Measurements from ENCODE around the gene GNG11. TPM values are rescaled to one million over a fixed set of nuclear protein-coding genes. Genes with fewer than 3 reads are reported as not detected.

The GNG11 gene
- total RNA-seq, 1 experiment from 2014 or later: 1.9 TPM

DNA sequence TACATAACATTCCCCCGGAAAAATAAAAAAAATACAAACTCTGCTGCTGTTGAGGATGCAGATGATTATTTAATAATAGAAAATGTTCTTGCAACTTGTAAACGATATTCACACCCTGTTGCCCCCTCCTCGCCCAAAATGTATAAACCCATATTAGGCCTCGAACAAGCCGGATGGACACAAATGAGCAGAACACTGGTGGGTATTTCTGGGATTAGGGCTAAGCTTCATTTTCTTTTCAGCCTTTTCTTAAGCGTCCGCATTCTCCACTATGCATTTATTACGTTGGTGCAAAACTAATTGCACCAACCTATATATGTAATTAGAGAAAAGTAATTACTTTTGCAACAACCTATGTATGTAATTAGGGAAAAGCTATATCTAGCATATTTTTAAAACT, 349 bp upstream of the GNG11 start:
- DNase-seq: no peak
- H3K27me3 ChIP-seq (ENCODE audit: control insufficient read depth, insufficient read depth, low read length): no peaks in the 10 kb centered on the region
- H3K4me3 ChIP-seq (ENCODE audit: insufficient read depth, low read depth, low read length): no peak overlapping the region; the same call in 1 of the 2 replicates
- no peaks in the 10 kb centered on the region for H3K36me3 ChIP-seq (replicated peaks; ENCODE audit: control insufficient read depth, insufficient read depth, low read length)

DNA sequence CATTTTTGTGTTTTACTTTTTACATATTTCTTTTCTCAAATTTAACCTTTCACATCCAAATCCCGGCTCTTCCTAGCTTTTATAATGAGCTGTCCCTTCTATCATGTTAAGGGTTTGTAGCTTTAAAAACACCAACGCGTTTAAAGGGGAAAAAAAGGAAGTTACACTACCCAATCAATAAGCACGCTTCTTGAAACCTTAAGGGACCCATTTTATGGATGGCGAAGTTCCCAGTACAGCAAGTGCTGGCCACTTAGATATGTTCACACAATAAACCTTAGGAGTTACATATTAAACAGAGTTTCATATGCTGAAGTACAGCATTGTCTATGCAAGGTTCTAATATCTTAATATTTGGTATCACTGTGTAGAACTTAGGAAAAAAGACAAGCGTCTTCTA, 1.8 kb downstream of the GNG11 start:
- Histone ChIP-seq H3K4me3 (ENCODE audit: insufficient read depth, low read depth, low read length) (no peak overlapping the region), H3K27me3 (ENCODE audit: control insufficient read depth, insufficient read depth, low read length) (no peaks in the 10 kb centered on the region), H3K36me3 (replicated peaks; ENCODE audit: control insufficient read depth, insufficient read depth, low read length) (no peaks in the 10 kb centered on the region)
- DNase-seq: no peak

DNA sequence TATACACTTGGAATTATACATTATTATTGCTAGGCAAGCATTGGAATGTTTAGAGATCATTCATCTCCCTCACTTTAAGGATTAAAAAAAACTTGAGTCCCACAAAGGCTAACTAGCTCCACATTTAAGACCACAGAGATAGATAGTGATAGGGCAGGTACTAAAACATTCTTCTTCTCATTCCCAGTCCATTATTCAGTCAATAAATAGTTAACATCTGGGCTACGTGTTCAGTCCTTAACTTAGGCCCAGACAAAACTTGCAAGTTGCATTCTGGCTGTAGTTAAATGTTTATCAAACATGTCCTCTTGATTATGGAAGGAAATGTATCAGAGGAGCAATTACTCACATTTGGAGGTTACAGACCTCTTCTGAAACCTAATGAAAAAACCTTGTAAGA, 2.4 kb downstream of the GNG11 start:
- Histone ChIP-seq H3K4me3 (ENCODE audit: insufficient read depth, low read depth, low read length) (no peak overlapping the region), H3K27me3 (ENCODE audit: control insufficient read depth, insufficient read depth, low read length) (no peaks in the 10 kb centered on the region), H3K36me3 (replicated peaks; ENCODE audit: control insufficient read depth, insufficient read depth, low read length) (no peaks in the 10 kb centered on the region)
- DNase-seq: no peak

DNA sequence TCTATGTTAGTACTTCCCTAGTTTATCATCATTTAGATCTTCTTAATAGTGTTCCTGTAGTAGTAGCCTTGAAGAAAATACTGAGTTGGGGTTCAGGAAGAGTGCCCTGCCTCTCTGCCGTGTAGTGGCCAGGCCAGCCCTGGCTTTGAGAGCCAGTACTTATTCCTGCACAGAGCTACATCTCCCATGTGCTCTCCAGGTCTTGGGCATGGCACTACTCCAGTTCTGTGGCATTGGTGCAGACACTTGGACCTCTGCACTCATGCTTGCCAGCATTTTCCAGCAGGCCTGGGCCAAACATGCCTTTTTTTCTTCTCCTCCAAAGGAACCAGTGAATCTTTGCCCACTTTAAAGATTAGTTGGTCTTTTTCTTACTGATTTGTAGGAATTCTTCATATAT, 5.3 kb downstream of the GNG11 start:
- Histone ChIP-seq H3K27me3 (ENCODE audit: control insufficient read depth, insufficient read depth, low read length) (no peaks in the 10 kb centered on the region), H3K4me3 (ENCODE audit: insufficient read depth, low read depth, low read length) (no peak overlapping the region), H3K36me3 (replicated peaks; ENCODE audit: control insufficient read depth, insufficient read depth, low read length) (no peaks in the 10 kb centered on the region)
- DNase-seq: no peak

DNA sequence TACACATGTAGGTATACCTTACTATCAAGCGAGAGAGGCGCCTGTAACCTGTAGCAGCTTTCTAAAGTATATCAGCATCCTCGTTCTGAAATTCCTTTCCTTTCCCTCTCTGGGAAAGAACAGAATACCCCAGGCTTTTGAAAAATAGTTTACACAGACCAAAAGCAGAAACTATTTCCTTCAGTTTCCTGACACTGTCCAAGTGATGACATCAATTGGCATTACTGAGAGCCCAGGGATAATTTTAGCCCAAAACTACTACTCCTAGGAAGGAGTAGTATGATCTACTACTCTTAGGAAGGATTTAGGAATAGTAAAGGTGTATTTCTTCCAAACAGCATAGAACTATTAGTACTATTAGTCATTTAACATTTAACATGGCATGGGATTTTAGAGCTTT, 6.0 kb downstream of the GNG11 start:
- no peak overlapping the region for H3K4me3 ChIP-seq (ENCODE audit: insufficient read depth, low read depth, low read length)
- no peaks in the 10 kb centered on the region for H3K36me3 ChIP-seq (replicated peaks; ENCODE audit: control insufficient read depth, insufficient read depth, low read length)
- no peak for DNase-seq
- H3K27me3 ChIP-seq (ENCODE audit: control insufficient read depth, insufficient read depth, low read length): no peaks in the 10 kb centered on the region

DNA sequence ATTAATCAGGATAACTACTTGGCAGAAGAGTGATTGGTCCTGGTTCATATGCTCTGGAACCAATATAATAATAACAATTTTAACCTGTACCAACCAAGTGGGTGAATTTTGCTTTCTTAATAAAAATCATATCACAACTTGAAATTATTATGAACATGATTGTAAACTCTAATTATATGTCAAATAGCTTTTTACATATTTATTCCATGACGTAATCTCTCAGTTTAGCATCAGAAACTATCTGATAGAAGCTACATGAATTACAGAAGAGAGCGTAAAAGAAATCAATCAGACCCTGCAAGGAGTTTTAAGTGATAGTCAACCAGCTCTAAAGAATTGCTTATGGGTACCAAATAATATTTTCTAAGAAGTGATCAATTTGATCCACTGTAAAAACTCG, 10.1 kb downstream of the GNG11 start:
- no peak for DNase-seq
- Histone ChIP-seq H3K27me3 (ENCODE audit: control insufficient read depth, insufficient read depth, low read length) (no peaks in the 10 kb centered on the region), H3K4me3 (ENCODE audit: insufficient read depth, low read depth, low read length) (no peak overlapping the region), H3K36me3 (replicated peaks; ENCODE audit: control insufficient read depth, insufficient read depth, low read length) (no peaks in the 10 kb centered on the region)

DNA sequence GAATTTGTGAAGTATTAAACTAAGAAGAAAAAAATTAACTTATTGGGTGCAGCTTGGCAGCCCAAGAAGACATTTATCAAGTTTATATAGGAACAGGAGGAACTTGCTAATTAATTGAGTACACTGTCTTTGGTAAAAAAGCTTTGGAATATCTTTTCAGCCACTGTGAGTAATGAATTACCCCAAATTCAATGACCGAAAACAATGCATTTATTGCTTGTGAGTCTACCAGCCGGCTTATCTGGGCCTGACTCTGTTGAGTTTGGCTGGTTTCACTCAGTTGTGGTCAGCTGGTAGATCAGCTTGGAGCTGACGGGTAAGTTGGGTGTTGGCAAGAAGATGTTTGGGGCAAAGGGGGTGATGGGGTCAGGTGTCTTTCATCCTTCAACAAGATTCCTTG, 11.6 kb downstream of the GNG11 start:
- no peak for DNase-seq
- Histone ChIP-seq H3K4me3 (ENCODE audit: insufficient read depth, low read depth, low read length) (no peak overlapping the region), H3K27me3 (ENCODE audit: control insufficient read depth, insufficient read depth, low read length) (no peaks in the 10 kb centered on the region), H3K36me3 (replicated peaks; ENCODE audit: control insufficient read depth, insufficient read depth, low read length) (no peaks in the 10 kb centered on the region)

DNA sequence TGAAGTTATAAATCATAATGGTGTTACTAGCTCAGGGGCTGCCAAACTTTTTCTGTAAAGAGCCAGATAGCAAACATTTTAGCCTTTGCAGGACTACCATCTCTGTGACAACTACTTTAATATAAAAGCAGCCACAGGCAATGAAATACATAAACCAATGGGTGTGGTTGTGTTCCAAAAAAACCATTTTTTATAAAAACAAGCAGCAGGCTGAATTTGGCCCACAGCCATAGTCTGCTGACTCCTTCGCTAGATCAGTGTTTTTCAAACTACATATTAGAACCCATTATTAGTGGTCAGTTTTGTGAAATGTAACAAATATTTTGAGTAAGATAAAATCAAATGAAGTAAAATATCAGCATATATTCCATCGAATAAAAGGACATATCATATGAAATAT, 13.6 kb downstream of the GNG11 start:
- Histone ChIP-seq H3K36me3 (replicated peaks; ENCODE audit: control insufficient read depth, insufficient read depth, low read length) (no peaks in the 10 kb centered on the region), H3K27me3 (ENCODE audit: control insufficient read depth, insufficient read depth, low read length) (no peaks in the 10 kb centered on the region), H3K4me3 (ENCODE audit: insufficient read depth, low read depth, low read length) (no peak overlapping the region)
- DNase-seq: no peak

DNA sequence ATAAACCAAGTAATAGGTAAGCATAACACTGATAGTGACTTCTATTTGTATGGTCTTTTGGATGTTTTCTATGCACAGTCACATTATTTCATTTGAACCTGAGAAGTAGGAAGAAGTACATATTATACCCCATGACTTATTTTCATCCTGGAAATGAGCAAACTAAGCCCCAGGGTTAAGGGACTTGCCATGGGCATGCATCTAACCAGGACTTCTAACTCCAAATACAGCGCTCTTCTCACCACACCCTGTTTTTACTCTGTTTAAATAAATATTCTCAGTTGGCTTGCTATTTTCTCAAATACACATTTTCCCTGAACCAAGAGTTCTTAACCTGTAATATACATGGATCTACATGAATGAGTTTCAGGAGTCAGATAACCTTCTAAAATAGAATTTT, 16.3 kb downstream of the GNG11 start:
- Histone ChIP-seq H3K27me3 (ENCODE audit: control insufficient read depth, insufficient read depth, low read length) (no peaks in the 10 kb centered on the region), H3K4me3 (ENCODE audit: insufficient read depth, low read depth, low read length) (no peak overlapping the region), H3K36me3 (replicated peaks; ENCODE audit: control insufficient read depth, insufficient read depth, low read length) (no peaks in the 10 kb centered on the region)
- DNase-seq: no peak

DNA sequence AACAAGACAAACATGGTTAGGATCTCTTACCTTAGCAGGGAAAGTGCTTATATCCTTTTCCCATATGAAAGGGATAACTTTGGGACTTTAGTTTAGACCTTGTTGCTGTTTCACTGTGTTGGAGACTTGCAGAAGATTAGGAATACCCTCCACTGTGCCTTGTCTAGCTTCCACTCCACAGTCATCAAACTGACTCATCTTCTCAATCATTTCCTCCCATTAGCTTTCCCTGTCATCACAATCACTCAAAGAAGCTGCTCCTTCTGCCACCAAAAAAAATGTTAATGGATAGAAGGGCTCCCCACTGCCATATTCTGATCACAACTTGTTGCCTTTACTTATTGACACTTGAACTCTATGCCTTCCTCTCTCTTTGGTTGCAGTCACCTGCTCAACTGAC, 16.8 kb downstream of the GNG11 start:
- no peaks in the 10 kb centered on the region for H3K36me3 ChIP-seq (replicated peaks; ENCODE audit: control insufficient read depth, insufficient read depth, low read length)
- DNase-seq: no peak
- no peak overlapping the region for H3K4me3 ChIP-seq (ENCODE audit: insufficient read depth, low read depth, low read length)
- no peaks in the 10 kb centered on the region for H3K27me3 ChIP-seq (ENCODE audit: control insufficient read depth, insufficient read depth, low read length)

DNA sequence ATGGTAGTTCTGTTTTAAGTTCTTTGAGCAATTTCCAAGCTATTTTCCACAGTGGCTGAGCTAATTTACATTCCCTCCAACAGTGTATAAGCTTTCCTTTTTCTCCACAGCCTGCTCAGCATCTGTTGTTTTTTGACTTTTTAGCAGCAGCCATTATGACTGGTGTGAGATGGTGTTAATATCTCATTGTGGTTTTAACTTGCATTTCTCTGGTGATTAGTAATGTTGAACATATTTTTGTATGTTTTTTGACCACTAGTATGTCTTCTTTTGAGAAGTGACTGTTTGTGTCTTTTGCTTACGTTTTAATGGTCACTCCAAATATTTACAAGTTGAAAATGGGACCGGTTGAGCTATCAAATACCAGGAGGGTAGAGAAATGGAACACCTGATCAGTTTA, 20.4 kb downstream of the GNG11 start:
- no peaks in the 10 kb centered on the region for H3K36me3 ChIP-seq (replicated peaks; ENCODE audit: control insufficient read depth, insufficient read depth, low read length)
- H3K27me3 ChIP-seq (ENCODE audit: control insufficient read depth, insufficient read depth, low read length): no peaks in the 10 kb centered on the region
- no peak overlapping the region for H3K4me3 ChIP-seq (ENCODE audit: insufficient read depth, low read depth, low read length)
- no peak for DNase-seq

DNA sequence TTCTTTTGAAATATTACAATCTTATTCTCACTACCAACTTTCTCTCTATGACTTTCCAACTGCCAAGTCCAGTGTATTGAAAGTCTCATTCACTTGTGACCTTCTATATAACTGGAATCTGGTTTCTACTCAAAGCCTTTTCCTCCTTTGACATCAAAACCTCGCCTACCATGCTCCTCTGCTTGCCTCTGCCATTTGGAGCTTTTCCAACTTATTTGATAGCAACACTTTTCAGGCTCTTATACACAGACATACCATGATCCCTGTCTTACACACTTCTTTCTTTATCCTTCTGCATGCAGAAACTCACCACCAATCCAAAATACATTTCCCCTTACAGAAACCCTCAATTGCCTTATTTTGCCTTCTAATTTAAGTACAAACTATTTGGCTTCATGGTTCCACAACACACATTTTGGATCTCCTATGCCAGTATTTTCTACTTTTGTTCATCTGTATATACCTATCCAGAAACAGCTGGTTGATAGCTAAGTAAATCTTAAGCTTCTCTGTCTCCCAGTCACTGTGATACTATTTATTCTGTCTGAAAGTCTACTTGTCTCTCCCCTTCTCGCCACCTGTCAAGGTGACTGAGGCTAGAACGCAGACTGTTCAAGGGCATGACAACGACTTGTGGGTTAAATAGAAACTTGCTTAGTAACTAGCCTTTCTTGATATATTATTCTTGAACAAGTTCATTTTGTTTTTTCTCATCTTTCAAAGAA, 22.4 kb downstream of the GNG11 start:
- Histone ChIP-seq H3K27me3 (ENCODE audit: control insufficient read depth, insufficient read depth, low read length) (no peaks in the 10 kb centered on the region), H3K36me3 (replicated peaks; ENCODE audit: control insufficient read depth, insufficient read depth, low read length) (no peaks in the 10 kb centered on the region), H3K4me3 (ENCODE audit: insufficient read depth, low read depth, low read length) (no peak overlapping the region)
- no peak for DNase-seq

DNA sequence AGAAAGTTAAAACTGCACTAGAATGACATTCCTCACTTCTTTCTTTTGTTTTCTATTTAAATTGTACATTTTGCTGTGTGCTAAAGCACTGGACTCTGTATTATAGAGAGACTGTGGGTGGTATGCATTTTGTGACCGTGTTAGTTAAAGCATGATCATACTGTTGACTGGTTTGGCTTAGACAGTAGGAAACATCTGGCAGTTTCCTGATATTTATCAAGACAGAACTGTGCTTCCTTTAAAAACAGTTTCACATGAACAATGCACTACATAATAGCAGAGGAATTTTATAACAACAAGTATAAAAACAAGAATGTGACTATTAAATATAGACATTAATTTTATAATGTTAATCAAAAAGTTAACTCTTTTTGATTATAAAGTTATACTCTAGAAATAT, 23.1 kb downstream of the GNG11 start:
- no peak for DNase-seq
- H3K27me3 ChIP-seq (ENCODE audit: control insufficient read depth, insufficient read depth, low read length): no peaks in the 10 kb centered on the region
- no peak overlapping the region for H3K4me3 ChIP-seq (ENCODE audit: insufficient read depth, low read depth, low read length)
- no peaks in the 10 kb centered on the region for H3K36me3 ChIP-seq (replicated peaks; ENCODE audit: control insufficient read depth, insufficient read depth, low read length)

DNA sequence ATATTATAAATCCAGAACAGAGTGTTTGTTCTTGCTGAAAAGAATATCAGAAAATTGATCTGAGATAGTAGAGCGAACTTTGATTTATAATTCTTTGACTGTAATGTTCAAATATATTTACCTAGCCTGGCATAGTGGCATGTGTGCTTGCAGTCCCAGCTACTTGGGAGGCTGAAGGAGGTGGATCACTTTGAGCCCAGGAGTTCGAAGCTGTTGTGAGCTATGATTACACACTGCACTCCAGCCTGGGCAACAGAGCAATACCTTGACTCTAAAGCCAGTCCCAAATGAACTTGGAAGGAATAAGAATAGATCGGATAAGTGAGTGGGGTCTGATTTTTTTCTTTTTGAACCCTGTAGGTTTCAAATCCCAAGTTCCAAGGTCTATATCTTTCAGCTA, 23.5 kb downstream of the GNG11 start:
- no peak for DNase-seq
- H3K36me3 ChIP-seq (replicated peaks; ENCODE audit: control insufficient read depth, insufficient read depth, low read length): no peaks in the 10 kb centered on the region

DNA sequence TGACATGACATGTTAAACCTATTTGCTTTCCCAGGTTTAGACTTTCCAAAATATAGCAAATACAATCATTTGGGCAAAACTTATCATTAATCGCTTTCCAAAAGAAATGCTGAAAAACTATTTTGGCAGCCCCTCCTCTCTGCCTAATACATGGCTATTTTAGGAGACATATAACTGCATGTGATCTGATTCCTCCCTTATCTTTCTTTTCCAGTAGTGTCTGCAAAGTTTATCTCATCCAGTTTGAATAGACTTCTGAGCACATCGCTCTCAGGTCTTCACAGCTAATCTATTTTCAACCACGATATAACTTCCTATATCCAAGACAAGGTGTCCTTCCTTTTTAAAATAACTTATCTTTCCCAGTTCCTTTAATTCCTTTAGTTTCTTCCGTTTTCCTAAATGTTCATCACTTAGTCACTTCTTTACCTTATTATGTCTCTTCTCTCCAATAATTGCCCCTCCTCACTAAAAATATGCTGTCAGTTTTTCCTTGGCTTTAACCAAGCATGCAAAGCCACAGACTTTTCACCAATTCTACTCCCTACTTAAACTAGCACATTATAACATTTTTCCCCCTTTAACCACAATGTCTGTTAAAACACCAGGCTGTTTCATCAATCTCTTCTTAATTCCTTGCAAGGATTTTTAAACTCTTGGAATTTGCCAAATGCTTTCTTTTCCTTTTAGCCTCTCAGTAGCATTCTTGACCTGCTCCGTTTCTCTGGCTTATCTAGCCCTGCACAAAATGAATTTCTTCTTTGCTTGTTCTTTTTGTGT, 24.4 kb downstream of the GNG11 start:
- no peak overlapping the region for H3K4me3 ChIP-seq (ENCODE audit: insufficient read depth, low read depth, low read length)
- no peaks in the 10 kb centered on the region for H3K36me3 ChIP-seq (replicated peaks; ENCODE audit: control insufficient read depth, insufficient read depth, low read length)
- DNase-seq: no peak
- no peaks in the 10 kb centered on the region for H3K27me3 ChIP-seq (ENCODE audit: control insufficient read depth, insufficient read depth, low read length)

More for the DNA sequence above, 23.5 kb downstream of the GNG11 start:
- Histone ChIP-seq H3K4me3 (ENCODE audit: insufficient read depth, low read depth, low read length) (no peak overlapping the region), H3K27me3 (ENCODE audit: control insufficient read depth, insufficient read depth, low read length) (no peaks in the 10 kb centered on the region)

Data from H7 (cell line).